ENCODE results near the gene MBOAT7.
"Not testable (repeated sequence)": the region's sequence is repeated elsewhere in the genome, so short reads cannot be mapped to it uniquely, and the experiment has no call there.

DNA sequence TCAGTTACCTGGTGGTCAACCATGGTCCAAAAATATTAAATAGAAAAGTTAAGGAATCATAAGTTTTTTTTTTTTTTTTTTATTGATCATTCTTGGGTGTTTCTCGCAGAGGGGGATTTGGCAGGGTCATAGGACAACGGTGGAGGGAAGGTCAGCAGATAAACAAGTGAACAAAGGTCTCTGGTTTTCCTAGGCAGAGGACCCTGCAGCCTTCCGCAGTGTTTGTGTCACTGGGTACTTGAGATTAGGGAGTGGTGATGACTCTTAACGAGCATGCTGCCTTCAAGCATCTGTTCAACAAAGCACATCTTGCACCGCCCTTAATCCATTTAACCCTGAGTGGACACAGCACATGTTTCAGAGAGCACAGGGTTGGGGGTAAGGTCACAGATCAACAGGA, 24.8 kb upstream of the MBOAT7 start:
- TF ChIP-seq POLR2A (IDR thresholded peaks at IDR 0.05; ENCODE audit: low read depth, low read length); TAF1 (IDR thresholded peaks at IDR 0.05; ENCODE audit: borderline replicate concordance, low read depth, low read length); POLR2AphosphoS5 (IDR thresholded peaks at IDR 0.05; ENCODE audit: low read depth, low read length): not testable (repeated sequence)

All from GM12892 (cell line).